Type B pancreatic cell (in vitro differentiated cells): ENCODE data around the gene PCDHB1. TPM values are rescaled to one million over a fixed set of nuclear protein-coding genes. Genes with fewer than 3 reads are reported as not detected.
"Not testable (repeated sequence)": the region's sequence is repeated elsewhere in the genome, so short reads cannot be mapped to it uniquely, and the experiment has no call there.

Experiments
- DNase-seq: peaks from one replicate; pipeline ENCODE4 v3.0.0; 2021; ENCODE audit warnings: mixed read lengths; ENCODE audit not compliant: unreplicated experiment; ENCODE audit errors: extremely low spot score
- H3K27ac Mint-ChIP-seq: 2 replicates; pipeline ENCODE4 v1.8.0; 2021; ENCODE audit warnings: mild to moderate bottlenecking, mixed read lengths
- H3K27me3 Mint-ChIP-seq: 2 replicates; pipeline ENCODE4 v1.8.0; 2021; ENCODE audit warnings: mixed read lengths
- H3K36me3 Mint-ChIP-seq: 2 replicates; pipeline ENCODE4 v1.8.0; 2021; ENCODE audit warnings: mixed read lengths
- H3K4me1 Mint-ChIP-seq: one replicate; pipeline ENCODE4 v1.8.0; 2021; ENCODE audit warnings: mixed read lengths; ENCODE audit not compliant: unreplicated experiment
- H3K4me3 Mint-ChIP-seq: 2 replicates; pipeline ENCODE4 v1.8.0; 2021; ENCODE audit warnings: mild to moderate bottlenecking, mixed read lengths
- H3K9me3 Mint-ChIP-seq: 2 replicates; pipeline ENCODE4 v1.8.0; 2021; ENCODE audit warnings: mixed read lengths
- total RNA-seq: library from RNA; stranded (reverse); gene quantifications from 2 replicates; pipeline ENCODE4 v1.2.1, GENCODE V29; 2021; ENCODE audit warnings: low replicate concordance
- TF ChIP-seq, protein P1 (sequence below): fragments of 200-600 bp; sonication (generic); conservative IDR thresholded peaks from 2 replicates; pipeline ENCODE4 v1.5.0; 2021; ENCODE audit warnings: antibody characterized with exemption, mild to moderate bottlenecking

PCDHB1 gene
- total RNA-seq, 1 donor from 2014 or later, result 0.05 TPM

DNA sequence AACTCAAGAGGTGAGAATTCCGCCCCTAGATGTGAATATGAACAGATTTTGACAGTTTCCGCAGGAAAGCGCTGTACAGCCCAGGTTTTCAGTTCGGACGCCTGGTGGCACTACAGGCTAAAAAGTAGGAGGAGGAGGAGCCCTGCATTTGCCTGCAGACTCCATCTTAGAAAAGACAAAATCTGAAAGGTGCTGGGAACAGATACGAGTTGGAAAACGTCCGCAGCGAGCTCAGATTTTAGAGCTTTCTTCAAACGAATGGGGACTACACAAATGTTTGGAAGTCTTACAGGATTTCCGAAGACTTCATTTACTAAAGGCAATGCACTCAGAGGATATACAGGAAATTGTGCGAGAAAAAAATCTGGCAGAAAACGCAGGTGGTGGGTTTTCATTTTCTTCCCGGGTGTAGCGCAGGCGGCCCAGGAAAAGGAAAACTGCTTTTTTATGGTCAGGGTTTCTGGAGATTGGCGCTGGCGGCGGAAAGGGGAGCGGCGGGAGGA, 33.4 kb downstream of the PCDHB1 start:
- Mint-ChIP-seq H3K27me3 (peaks cover 5% of the 10 kb centered on the region), H3K36me3 (peaks cover 4% of the 10 kb centered on the region), H3K4me3 (peak overlapping the region; percentile 95), H3K4me1 (no peaks in the 10 kb centered on the region), H3K9me3 (peaks cover 7% of the 10 kb centered on the region), H3K27ac (peak overlapping the region; percentile 93)
- TF ChIP-seq, protein P1, sequence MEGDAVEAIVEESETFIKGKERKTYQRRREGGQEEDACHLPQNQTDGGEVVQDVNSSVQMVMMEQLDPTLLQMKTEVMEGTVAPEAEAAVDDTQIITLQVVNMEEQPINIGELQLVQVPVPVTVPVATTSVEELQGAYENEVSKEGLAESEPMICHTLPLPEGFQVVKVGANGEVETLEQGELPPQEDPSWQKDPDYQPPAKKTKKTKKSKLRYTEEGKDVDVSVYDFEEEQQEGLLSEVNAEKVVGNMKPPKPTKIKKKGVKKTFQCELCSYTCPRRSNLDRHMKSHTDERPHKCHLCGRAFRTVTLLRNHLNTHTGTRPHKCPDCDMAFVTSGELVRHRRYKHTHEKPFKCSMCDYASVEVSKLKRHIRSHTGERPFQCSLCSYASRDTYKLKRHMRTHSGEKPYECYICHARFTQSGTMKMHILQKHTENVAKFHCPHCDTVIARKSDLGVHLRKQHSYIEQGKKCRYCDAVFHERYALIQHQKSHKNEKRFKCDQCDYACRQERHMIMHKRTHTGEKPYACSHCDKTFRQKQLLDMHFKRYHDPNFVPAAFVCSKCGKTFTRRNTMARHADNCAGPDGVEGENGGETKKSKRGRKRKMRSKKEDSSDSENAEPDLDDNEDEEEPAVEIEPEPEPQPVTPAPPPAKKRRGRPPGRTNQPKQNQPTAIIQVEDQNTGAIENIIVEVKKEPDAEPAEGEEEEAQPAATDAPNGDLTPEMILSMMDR, result peak; percentile 63
- no peak for DNase-seq

DNA sequence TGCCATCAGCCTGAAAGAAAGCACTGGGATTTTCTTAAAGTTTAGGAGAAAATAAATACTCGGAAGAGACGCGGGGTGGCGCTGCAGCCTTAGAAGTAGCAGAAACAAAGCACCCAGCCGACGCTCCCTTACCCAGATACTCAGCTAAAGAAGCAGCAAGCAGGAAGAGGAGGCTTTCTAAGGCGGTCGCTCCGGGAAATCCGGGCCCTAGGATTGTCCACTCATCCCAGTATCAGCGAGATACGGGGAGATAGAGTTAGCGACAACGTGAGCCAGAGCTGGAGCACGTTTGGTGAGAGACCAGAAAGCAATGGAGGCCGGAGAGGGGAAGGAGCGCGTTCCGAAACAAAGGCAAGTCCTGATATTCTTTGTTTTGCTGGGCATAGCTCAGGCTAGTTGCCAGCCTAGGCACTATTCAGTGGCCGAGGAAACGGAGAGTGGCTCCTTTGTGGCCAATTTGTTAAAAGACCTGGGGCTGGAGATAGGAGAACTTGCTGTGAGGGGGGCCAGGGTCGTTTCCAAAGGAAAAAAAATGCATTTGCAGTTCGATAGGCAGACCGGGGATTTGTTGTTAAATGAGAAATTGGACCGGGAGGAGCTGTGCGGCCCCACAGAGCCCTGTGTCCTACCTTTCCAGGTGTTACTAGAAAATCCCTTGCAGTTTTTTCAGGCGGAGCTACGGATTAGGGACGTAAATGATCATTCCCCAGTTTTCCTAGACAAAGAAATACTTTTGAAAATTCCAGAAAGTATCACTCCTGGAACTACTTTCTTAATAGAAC, 43.5 kb downstream of the PCDHB1 start, which contains the start of gene PCDHB2:
TSS of gene PCDHB2 (plus strand) at position 135 of the 782 bp plus-strand sequence. CDS start at position 311, 176 bp downstream.
- Mint-ChIP-seq H3K4me3 (peak within 1 kb of the TSS; percentile 99), H3K27me3 (peaks cover 2% of the 10 kb centered on the region), H3K4me1 (no peaks in the 10 kb centered on the region), H3K27ac (peak within 1 kb of the TSS; percentile 96), H3K36me3 (peaks cover 33% of the 10 kb centered on the region), H3K9me3 (peaks cover 17% of the 10 kb centered on the region)
- TF ChIP-seq, protein P1, result peak; percentile 89
- no peak for DNase-seq

DNA sequence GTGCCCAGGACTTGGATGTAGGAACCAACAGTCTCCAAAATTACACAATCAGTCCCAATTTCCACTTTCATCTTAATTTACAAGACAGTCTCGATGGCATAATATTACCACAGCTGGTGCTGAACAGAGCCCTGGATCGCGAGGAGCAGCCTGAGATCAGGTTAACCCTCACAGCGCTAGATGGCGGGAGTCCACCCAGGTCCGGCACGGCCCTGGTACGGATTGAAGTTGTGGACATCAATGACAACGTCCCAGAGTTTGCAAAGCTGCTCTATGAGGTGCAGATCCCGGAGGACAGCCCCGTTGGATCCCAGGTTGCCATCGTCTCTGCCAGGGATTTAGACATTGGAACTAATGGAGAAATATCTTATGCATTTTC, 44.1 kb downstream of the PCDHB1 start:
- TF ChIP-seq, protein P1, result no peak
- Mint-ChIP-seq H3K9me3 (peaks cover 22% of the 10 kb centered on the region), H3K27ac (peak overlapping the region; percentile 96), H3K27me3 (peaks cover 2% of the 10 kb centered on the region), H3K36me3 (peaks cover 39% of the 10 kb centered on the region), H3K4me1 (no peaks in the 10 kb centered on the region), H3K4me3 (peak overlapping the region; percentile 99)
- DNase-seq, result no peak

DNA sequence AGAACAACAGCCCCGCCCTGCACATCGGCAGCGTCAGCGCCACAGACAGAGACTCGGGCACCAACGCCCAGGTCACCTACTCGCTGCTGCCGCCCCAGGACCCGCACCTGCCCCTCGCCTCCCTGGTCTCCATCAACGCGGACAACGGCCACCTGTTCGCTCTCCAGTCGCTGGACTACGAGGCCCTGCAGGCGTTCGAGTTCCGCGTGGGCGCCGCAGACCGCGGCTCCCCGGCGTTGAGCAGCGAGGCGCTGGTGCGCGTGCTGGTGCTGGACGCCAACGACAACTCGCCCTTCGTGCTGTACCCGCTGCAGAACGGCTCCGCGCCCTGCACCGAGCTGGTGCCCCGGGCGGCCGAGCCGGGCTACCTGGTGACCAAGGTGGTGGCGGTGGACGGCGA, 45.0 kb downstream of the PCDHB1 start:
- H3K27ac Mint-ChIP-seq, H3K4me1 Mint-ChIP-seq, DNase-seq, H3K27me3 Mint-ChIP-seq, H3K4me3 Mint-ChIP-seq: not testable (repeated sequence)
- Mint-ChIP-seq H3K36me3 (peaks cover 48% of the 10 kb centered on the region), H3K9me3 (peaks cover 23% of the 10 kb centered on the region)

DNA sequence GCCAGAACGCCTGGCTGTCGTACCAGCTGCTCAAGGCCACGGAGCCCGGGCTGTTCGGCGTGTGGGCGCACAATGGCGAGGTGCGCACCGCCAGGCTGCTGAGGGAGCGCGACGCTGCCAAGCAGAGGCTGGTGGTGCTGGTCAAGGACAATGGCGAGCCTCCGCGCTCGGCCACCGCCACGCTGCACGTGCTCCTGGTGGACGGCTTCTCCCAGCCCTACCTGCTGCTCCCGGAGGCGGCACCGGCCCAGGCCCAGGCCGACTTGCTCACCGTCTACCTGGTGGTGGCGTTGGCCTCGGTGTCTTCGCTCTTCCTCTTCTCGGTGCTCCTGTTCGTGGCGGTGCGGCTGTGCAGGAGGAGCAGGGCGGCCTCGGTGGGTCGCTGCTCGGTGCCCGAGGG, 45.4 kb downstream of the PCDHB1 start:
- not testable (repeated sequence) for DNase-seq, H3K27ac Mint-ChIP-seq, H3K4me1 Mint-ChIP-seq, H3K4me3 Mint-ChIP-seq, H3K27me3 Mint-ChIP-seq
- Mint-ChIP-seq H3K36me3 (peaks cover 52% of the 10 kb centered on the region), H3K9me3 (peaks cover 27% of the 10 kb centered on the region)

DNA sequence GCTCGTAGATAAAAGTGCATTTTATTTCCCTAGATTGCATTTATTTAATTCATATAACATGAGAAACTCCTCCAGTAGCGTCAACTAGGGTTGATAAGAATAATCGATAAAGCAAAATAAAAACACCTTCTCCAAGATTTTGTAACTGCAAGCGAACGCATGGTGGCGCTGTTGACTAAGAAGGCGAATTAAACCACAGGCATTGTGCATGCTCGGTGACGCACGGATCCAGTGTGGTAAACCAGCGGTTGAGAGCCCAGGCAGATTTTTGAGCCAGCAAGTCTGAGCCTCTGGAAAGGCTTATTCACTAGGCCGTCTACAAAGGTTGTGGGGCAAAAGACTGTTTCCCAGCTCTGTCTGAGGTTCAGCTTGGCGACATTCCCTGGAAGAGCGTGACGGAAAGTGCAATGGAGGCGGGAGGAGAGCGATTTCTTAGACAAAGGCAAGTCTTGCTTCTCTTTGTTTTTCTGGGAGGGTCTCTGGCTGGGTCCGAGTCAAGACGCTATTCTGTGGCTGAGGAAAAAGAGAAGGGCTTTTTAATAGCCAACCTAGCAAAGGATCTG, 49.1 kb downstream of the PCDHB1 start, which contains the start of gene PCDHB3:
TSS of gene PCDHB3 (plus strand) at position 231 of the 563 bp plus-strand sequence. CDS start at position 408, 177 bp downstream.
- peaks cover 22% of the 10 kb centered on the region for H3K9me3 Mint-ChIP-seq
- peaks cover 47% of the 10 kb centered on the region for H3K36me3 Mint-ChIP-seq

More for the DNA sequence above, 49.1 kb downstream of the PCDHB1 start, which contains the start of gene PCDHB3:
- Mint-ChIP-seq H3K27ac (peak within 1 kb of the TSS; percentile 77), H3K4me3 (peak within 1 kb of the TSS; percentile 78), H3K27me3 (no peaks in the 10 kb centered on the region), H3K4me1 (no peaks in the 10 kb centered on the region)
- no peak for DNase-seq
- TF ChIP-seq, protein P1, result no peak
